Hepatic stellate cell (primary cell): ENCODE data around the gene FAM3B.

ENCODE experiments used
- DNase-seq: peaks from one replicate; pipeline ENCODE4 v3.0.0; 2011; ENCODE audit warnings: low spot score

Gene FAM3B

GRCh38 chr21:41369105-41369919 is 52.7 kb downstream of the FAM3B start:
- no peak for DNase-seq

- DNase-seq: no peak
Observed at GRCh38 chr21:41369920-41370839, 53.6 kb downstream of the FAM3B start.

GRCh38 chr21:41370840-41371684 is 54.5 kb downstream of the FAM3B start:
- no peak for DNase-seq

- DNase-seq: no peak
Observed at GRCh38 chr21:41371685-41372030, 55.1 kb downstream of the FAM3B start.

- DNase-seq: no peak
Observed at GRCh38 chr21:41373253-41373652, 56.7 kb downstream of the FAM3B start.

- DNase-seq: no peak
Observed at GRCh38 chr21:41373763-41374162, 57.2 kb downstream of the FAM3B start.

GRCh38 chr21:41374177-41374712 is 57.6 kb downstream of the FAM3B start:
- DNase-seq: no peak

GRCh38 chr21:41374867-41375533 is 58.4 kb downstream of the FAM3B start:
- no peak for DNase-seq

- no peak for DNase-seq
Observed at GRCh38 chr21:41375875-41376274, 59.3 kb downstream of the FAM3B start.

GRCh38 chr21:41377715-41378114 is 61.1 kb downstream of the FAM3B start:
- no peak for DNase-seq

GRCh38 chr21:41378849-41379248 is 62.2 kb downstream of the FAM3B start:
- DNase-seq: no peak

GRCh38 chr21:41379901-41380300 is 63.3 kb downstream of the FAM3B start:
- no peak for DNase-seq

- DNase-seq: no peak
Observed at GRCh38 chr21:41381731-41382130, 65.1 kb downstream of the FAM3B start.

GRCh38 chr21:41387042-41387819 is 70.6 kb downstream of the FAM3B start:
- no peak for DNase-seq

- no peak for DNase-seq
Observed at GRCh38 chr21:41387824-41388223, 71.2 kb downstream of the FAM3B start.

- no peak for DNase-seq
Observed at GRCh38 chr21:41388259-41388658, 71.7 kb downstream of the FAM3B start.

GRCh38 chr21:41390043-41390639 is 73.5 kb downstream of the FAM3B start:
- no peak for DNase-seq

- no peak for DNase-seq
Observed at GRCh38 chr21:41393876-41394465, 77.4 kb downstream of the FAM3B start.

- DNase-seq: no peak
Observed at GRCh38 chr21:41396558-41397075, 80.0 kb downstream of the FAM3B start.
